ENCODE data around the gene NCKAP5.

NCKAP5 gene

GRCh38 chr2:133169274-133169912, 398.9 kb downstream of the NCKAP5 start:
- ChIA-PET POLR2A (no interaction called here), CTCF (interaction anchor here (1.6 to 5.2 kb wide), 2 partner anchors 22 to 622 kb away, joined by 3 to 32 read pairs; no protein-coding TSS in a partner anchor)
- no peak for TF ChIP-seq CTCF (IDR thresholded peaks at IDR 0.05; ENCODE audit: control extremely low read depth, extremely low read depth, low read depth, missing control alignments)
- DNase-seq (ENCODE audit: extremely low spot score) = no peak

DNA sequence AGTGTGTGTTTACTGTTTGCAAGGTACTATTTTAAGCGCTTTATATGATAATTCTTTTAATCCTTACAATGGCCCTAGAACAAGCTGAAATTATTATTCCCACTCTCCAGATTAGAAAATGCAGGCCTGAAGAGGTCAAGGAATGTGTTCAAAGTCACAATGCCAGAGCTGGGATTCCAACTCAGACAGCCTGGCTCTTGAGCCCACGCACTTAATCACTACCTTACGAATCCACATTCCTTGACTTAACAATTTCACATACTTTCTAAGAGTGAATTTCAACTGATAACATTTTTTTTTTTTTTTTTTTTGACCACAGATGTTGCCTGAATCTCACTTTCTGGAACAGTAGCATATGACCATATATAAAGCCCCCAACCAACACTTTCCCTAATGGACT, 400.3 kb downstream of the NCKAP5 start:
- ChIA-PET POLR2A (no interaction called here), CTCF (interaction anchor here (1.1 to 2.3 kb wide), 2 partner anchors 14 to 621 kb away, joined by 3 to 11 read pairs; no protein-coding TSS in a partner anchor)
- DNase-seq (ENCODE audit: extremely low spot score) = no peak
- TF ChIP-seq CTCF (IDR thresholded peaks at IDR 0.05; ENCODE audit: control extremely low read depth, extremely low read depth, low read depth, missing control alignments) = no peak

- ChIA-PET CTCF (interaction anchor here (1.1 to 2.3 kb wide), 2 partner anchors 15 to 620 kb away, joined by 3 to 11 read pairs; no protein-coding TSS in a partner anchor), POLR2A (no interaction called here)
- TF ChIP-seq CTCF (IDR thresholded peaks at IDR 0.05; ENCODE audit: control extremely low read depth, extremely low read depth, low read depth, missing control alignments) = no peak
These were observed 401.0 kb downstream of the NCKAP5 start for GRCh38 chr2:133167223-133167622.

GRCh38 chr2:133166031-133166430, 402.2 kb downstream of the NCKAP5 start:
- no peak for DNase-seq (ENCODE audit: extremely low spot score)
- ChIA-PET POLR2A (no interaction called here), CTCF (interaction anchor here (2.3 kb wide), 1 partner anchor 619 kb away, joined by 11 read pairs; no protein-coding TSS in a partner anchor)
- no peak for TF ChIP-seq CTCF (IDR thresholded peaks at IDR 0.05; ENCODE audit: control extremely low read depth, extremely low read depth, low read depth, missing control alignments)

More at GRCh38 chr2:133167223-133167622, 401.0 kb downstream of the NCKAP5 start:
- no peak for DNase-seq (ENCODE audit: extremely low spot score)

GRCh38 chr2:133163111-133163510, 405.2 kb downstream of the NCKAP5 start:
- DNase-seq (ENCODE audit: extremely low spot score) = no peak
- POLR2A ChIA-PET = no interaction called here
- no peak for TF ChIP-seq CTCF (IDR thresholded peaks at IDR 0.05; ENCODE audit: control extremely low read depth, extremely low read depth, low read depth, missing control alignments)
- CTCF ChIA-PET = interaction anchor here (0.8 to 1.0 kb wide), 2 partner anchors 12 to 628 kb away, joined by 3 read pairs; no protein-coding TSS in a partner anchor

- ChIA-PET POLR2A (no interaction called here), CTCF (no interaction called here)
These were observed 409.8 kb downstream of the NCKAP5 start for GRCh38 chr2:133158442-133158841.

More at GRCh38 chr2:133158442-133158841, 409.8 kb downstream of the NCKAP5 start:
- DNase-seq (ENCODE audit: extremely low spot score) = no peak
- no peak for TF ChIP-seq CTCF (IDR thresholded peaks at IDR 0.05; ENCODE audit: control extremely low read depth, extremely low read depth, low read depth, missing control alignments)
